Panc1 (cell line): Measurements from ENCODE around the gene HSPA4L. TPM values are rescaled to one million over a fixed set of nuclear protein-coding genes. Genes with fewer than 3 reads are reported as not detected.

Experiments
- ATAC-seq: fragments of 200-7000 bp; cut with Tn5 transposase; 2 replicates; pipeline ENCODE4 v1.9.1; 2020; ENCODE audit warnings: mild to moderate bottlenecking, moderate library complexity
- BruUV-seq: library from RNA; stranded (reverse); fragments of 400-500 nt; replicated peaks from 2 replicates; lab custom pipeline; 2021; lab: Mats Ljungman, UMichigan
- CTCF ChIA-PET: fragments of 300-600 bp; sonication (Branson Sonifier 250); formaldehyde crosslinking; loops from one replicate; lab custom pipeline; 2022; ENCODE audit warnings: antibody characterized with exemption; lab: Charles Lee
- POLR2A ChIA-PET: fragments of 300-600 bp; sonication (Branson Sonifier 250); formaldehyde crosslinking; loops from one replicate; lab custom pipeline; 2022; ENCODE audit warnings: antibody characterized with exemption; lab: Charles Lee
- DNase-seq: peaks from one replicate; pipeline ENCODE4 v3.0.0-alpha.2; 2010; ENCODE audit warnings: low read depth, low spot score
- H3K27ac ChIP-seq: 2 replicates; pipeline ENCODE4 v1.5.1; 2011; ENCODE audit warnings: mild to moderate bottlenecking, low read length, inconsistent platforms
- H3K27me3 ChIP-seq: fragments of 200-500 bp; sonication (Bioruptor generic); 2 replicates; pipeline ENCODE4 v1.6.0; 2014; ENCODE audit warnings: low read length, inconsistent platforms; ENCODE audit not compliant: control insufficient read depth, insufficient read depth
- H3K36me3 ChIP-seq: fragments of 200-500 bp; sonication (Bioruptor generic); 2 replicates; pipeline ENCODE4 v1.5.1; 2014; ENCODE audit warnings: inconsistent platforms, mild to moderate bottlenecking, low read length, moderate library complexity; ENCODE audit not compliant: control insufficient read depth, insufficient read depth
- H3K4me1 ChIP-seq: 2 replicates; pipeline ENCODE4 v1.5.1; 2011; ENCODE audit warnings: inconsistent platforms, mild to moderate bottlenecking, low read length, moderate library complexity; ENCODE audit not compliant: control insufficient read depth, insufficient read depth
- H3K4me3 ChIP-seq, 2 experiments: 2 replicates each; pipeline ENCODE4 v1.5.1; 2011 to 2012; ENCODE audit warnings: low read depth in 2 of 2, low read length in 2 of 2, mild to moderate bottlenecking in 2 of 2, inconsistent platforms in 1 of 2, moderate library complexity in 1 of 2
- H3K9me3 ChIP-seq: fragments of 200-500 bp; sonication (Bioruptor generic); 2 replicates; pipeline ENCODE4 v1.5.1; 2014; ENCODE audit warnings: low read depth, mild to moderate bottlenecking, inconsistent platforms, low read length, moderate library complexity; ENCODE audit not compliant: control insufficient read depth, insufficient read depth
- POLR2AphosphoS5 ChIP-seq: IDR thresholded peaks from 2 replicates; pipeline ENCODE4 v1.6.1; 2012; ENCODE audit warnings: mild to moderate bottlenecking, low read depth, low read length, moderate library complexity
- SIN3A ChIP-seq: IDR thresholded peaks from 2 replicates; pipeline ENCODE4 v1.6.1; 2012; ENCODE audit warnings: low read depth, mild to moderate bottlenecking, low read length, moderate library complexity, borderline replicate concordance; ENCODE audit not compliant: insufficient read depth
- TCF7L2 ChIP-seq: IDR thresholded peaks from 2 replicates; pipeline ENCODE4 v1.6.1; 2011; ENCODE audit warnings: mild to moderate bottlenecking, low read depth, low read length, inconsistent platforms
- in situ Hi-C: cut with HindIII; loops from 2 replicates; pipeline ENCODE4 v1.10.0; 2016; ENCODE audit warnings: low sequenced_read_pairs, low pct_unique_long_range_greater_than_20kb
- intact Hi-C: fragments of 100-400 bp; cut with micrococcal nuclease; formaldehyde crosslinking; loops from one replicate; pipeline ENCODE4 v1.10.0; 2022; ENCODE audit not compliant: unreplicated experiment
- total RNA-seq: library from RNA; stranded (reverse); gene quantifications from one replicate; pipeline ENCODE4 v1.2.1, GENCODE V29; 2021; ENCODE audit not compliant: unreplicated experiment
- TF ChIP-seq, protein P1 (sequence below): fragments of 450-650 bp; IDR thresholded peaks from 2 replicates; pipeline ENCODE4 v1.5.1; 2017; ENCODE audit warnings: mild to moderate bottlenecking
- TF ChIP-seq, protein P2 (sequence below), 2 experiments: IDR thresholded peaks; 2 replicates each; pipeline ENCODE4 v1.6.1; 2011 to 2012; ENCODE audit warnings: low read depth in 2 of 2, control low read depth in 1 of 2, low read length in 1 of 2, mild to moderate bottlenecking in 1 of 2, moderate library complexity in 1 of 2; ENCODE audit not compliant: insufficient read depth in 1 of 2

The HSPA4L gene
- total RNA-seq, 1 experiment from 2014 or later = 21.5 TPM

DNA sequence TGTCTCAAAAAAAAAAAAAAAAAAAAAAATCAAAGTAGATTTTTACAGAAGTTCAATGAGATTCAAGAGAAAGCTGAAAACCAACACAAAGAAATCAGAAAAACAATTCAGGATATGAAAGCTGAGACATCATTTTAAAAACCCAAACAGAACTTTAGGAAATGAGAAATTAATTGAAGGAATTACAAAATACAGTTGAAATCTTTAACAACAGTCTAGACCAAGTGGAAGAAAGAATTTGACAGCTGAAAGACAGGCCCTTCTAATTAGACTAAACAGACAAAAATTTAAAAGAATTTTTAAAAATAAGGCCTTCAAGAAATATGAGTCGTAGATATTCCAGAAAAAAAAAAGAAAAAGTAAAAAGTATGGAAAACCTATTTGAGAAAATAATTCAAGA lies 64.6 kb downstream of the HSPA4L start:
- Histone ChIP-seq H3K4me1 (no peaks in the 10 kb centered on the region), H3K27me3 (no peaks in the 10 kb centered on the region), H3K9me3 (no peaks in the 10 kb centered on the region), H3K27ac (no peak overlapping the region), H3K4me3 (no peak overlapping the region), H3K36me3 (no peaks in the 10 kb centered on the region)
- no TSS peak for BruUV-seq
- POLR2A ChIA-PET = interaction anchor here (0.7 kb wide), 1 partner anchor 29 kb away, joined by 3 read pairs; no protein-coding TSS in a partner anchor
- TF ChIP-seq SIN3A = no peak
- TF ChIP-seq TCF7L2 = no peak
- TF ChIP-seq, protein P1, sequence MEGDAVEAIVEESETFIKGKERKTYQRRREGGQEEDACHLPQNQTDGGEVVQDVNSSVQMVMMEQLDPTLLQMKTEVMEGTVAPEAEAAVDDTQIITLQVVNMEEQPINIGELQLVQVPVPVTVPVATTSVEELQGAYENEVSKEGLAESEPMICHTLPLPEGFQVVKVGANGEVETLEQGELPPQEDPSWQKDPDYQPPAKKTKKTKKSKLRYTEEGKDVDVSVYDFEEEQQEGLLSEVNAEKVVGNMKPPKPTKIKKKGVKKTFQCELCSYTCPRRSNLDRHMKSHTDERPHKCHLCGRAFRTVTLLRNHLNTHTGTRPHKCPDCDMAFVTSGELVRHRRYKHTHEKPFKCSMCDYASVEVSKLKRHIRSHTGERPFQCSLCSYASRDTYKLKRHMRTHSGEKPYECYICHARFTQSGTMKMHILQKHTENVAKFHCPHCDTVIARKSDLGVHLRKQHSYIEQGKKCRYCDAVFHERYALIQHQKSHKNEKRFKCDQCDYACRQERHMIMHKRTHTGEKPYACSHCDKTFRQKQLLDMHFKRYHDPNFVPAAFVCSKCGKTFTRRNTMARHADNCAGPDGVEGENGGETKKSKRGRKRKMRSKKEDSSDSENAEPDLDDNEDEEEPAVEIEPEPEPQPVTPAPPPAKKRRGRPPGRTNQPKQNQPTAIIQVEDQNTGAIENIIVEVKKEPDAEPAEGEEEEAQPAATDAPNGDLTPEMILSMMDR = no peak
- no peak for TF ChIP-seq POLR2AphosphoS5
- TF ChIP-seq, protein P2, sequence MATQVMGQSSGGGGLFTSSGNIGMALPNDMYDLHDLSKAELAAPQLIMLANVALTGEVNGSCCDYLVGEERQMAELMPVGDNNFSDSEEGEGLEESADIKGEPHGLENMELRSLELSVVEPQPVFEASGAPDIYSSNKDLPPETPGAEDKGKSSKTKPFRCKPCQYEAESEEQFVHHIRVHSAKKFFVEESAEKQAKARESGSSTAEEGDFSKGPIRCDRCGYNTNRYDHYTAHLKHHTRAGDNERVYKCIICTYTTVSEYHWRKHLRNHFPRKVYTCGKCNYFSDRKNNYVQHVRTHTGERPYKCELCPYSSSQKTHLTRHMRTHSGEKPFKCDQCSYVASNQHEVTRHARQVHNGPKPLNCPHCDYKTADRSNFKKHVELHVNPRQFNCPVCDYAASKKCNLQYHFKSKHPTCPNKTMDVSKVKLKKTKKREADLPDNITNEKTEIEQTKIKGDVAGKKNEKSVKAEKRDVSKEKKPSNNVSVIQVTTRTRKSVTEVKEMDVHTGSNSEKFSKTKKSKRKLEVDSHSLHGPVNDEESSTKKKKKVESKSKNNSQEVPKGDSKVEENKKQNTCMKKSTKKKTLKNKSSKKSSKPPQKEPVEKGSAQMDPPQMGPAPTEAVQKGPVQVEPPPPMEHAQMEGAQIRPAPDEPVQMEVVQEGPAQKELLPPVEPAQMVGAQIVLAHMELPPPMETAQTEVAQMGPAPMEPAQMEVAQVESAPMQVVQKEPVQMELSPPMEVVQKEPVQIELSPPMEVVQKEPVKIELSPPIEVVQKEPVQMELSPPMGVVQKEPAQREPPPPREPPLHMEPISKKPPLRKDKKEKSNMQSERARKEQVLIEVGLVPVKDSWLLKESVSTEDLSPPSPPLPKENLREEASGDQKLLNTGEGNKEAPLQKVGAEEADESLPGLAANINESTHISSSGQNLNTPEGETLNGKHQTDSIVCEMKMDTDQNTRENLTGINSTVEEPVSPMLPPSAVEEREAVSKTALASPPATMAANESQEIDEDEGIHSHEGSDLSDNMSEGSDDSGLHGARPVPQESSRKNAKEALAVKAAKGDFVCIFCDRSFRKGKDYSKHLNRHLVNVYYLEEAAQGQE (IDR thresholded peaks at IDR 0.05; ENCODE audit: insufficient read depth in 1 of 2, low read depth in 2 of 2, low read length in 1 of 2) = no peak
- CTCF ChIA-PET = no interaction called here
- ATAC-seq (no peak), DNase-seq (no peak)
- intact Hi-C loops (no loop called here), in situ Hi-C loops (no loop called here)

DNA sequence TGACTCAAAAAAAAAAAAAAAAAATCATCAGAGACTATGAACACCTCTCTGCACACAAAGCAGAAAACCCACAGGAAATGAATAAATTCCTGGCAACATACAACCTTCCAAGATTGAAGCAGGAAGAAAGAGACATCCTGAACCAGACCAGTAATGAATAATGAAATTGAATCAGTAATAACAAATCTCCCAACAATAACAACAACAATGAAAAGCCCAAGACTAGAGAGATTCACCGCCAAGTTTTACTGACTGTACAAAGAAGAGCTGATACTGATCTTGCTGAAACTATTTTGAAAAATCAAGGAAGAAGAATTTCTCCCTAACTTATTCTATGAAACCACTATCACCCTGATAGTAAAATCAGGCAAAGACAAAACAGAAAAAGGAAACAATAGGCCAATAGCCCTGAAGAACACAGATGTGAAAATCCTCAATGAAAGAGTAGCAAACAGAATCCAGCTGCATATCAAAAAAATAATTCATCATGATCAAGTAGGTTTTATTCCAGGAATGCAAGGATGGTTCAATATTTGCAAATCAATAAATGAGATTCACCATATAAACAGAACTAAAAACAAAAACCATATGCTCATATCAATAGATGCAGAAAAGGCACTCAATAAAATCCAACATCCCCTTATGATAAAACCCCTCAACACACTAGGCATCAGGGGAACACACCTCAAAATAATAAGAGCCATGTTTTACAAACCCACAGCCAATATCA lies 67.5 kb downstream of the HSPA4L start:
- POLR2A ChIA-PET = no interaction called here
- in situ Hi-C loops = no loop called here

More for the DNA sequence above, 67.5 kb downstream of the HSPA4L start:
- TF ChIP-seq, protein P1 = no peak
- TF ChIP-seq SIN3A (no peak), POLR2AphosphoS5 (no peak), TCF7L2 (no peak)
- TF ChIP-seq, protein P2 (IDR thresholded peaks at IDR 0.05; ENCODE audit: insufficient read depth in 1 of 2, low read depth in 2 of 2, low read length in 1 of 2) = no peak
- Histone ChIP-seq H3K4me1 (no peaks in the 10 kb centered on the region), H3K27ac (no peak overlapping the region), H3K36me3 (no peaks in the 10 kb centered on the region), H3K27me3 (no peaks in the 10 kb centered on the region), H3K4me3 (no peak overlapping the region), H3K9me3 (no peaks in the 10 kb centered on the region; the same call in 1 of the 2 replicates)
- intact Hi-C loops = no loop called here
- CTCF ChIA-PET = interaction anchor here (0.6 kb wide), 1 partner anchor 21 kb away, joined by 3 read pairs; no protein-coding TSS in a partner anchor
- DNase-seq (no peak), ATAC-seq (no peak)
- no TSS peak for BruUV-seq
